Measurements from ENCODE around the gene ZFTA.
"Not testable (repeated sequence)": the region's sequence is repeated elsewhere in the genome, so short reads cannot be mapped to it uniquely, and the experiment has no call there.

Gene ZFTA

DNA sequence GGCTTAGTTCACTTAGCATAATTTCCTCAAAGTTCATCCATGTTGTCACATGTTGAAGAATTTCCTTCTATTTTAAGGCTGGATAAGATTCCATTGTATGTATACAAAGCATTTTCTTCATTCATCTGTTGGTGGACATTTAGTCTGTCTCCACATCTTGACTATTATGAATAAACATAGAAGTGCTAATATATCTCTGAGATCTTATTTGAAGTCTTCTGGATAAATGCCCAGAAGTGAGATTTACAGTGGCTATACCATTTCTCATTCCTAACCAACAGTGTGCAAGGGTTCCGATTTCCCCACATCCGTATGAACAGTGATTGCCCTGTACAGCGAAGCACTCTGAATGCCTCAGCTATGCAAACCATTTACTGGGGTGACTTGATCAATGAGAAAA, 6.6 kb upstream of the ZFTA start:
- no peak for DNase-seq (ENCODE audit: low read depth)

GRCh38 chr11:63771741-63772318, 3.3 kb upstream of the ZFTA start:
- not testable (repeated sequence) for DNase-seq (ENCODE audit: low read depth)

GRCh38 chr11:63770763-63771162, 2.2 kb upstream of the ZFTA start:
- DNase-seq (ENCODE audit: low read depth), result no peak

- DNase-seq (ENCODE audit: low read depth), result no peak
These were observed 1.3 kb upstream of the ZFTA start for GRCh38 chr11:63769714-63770455.

DNA sequence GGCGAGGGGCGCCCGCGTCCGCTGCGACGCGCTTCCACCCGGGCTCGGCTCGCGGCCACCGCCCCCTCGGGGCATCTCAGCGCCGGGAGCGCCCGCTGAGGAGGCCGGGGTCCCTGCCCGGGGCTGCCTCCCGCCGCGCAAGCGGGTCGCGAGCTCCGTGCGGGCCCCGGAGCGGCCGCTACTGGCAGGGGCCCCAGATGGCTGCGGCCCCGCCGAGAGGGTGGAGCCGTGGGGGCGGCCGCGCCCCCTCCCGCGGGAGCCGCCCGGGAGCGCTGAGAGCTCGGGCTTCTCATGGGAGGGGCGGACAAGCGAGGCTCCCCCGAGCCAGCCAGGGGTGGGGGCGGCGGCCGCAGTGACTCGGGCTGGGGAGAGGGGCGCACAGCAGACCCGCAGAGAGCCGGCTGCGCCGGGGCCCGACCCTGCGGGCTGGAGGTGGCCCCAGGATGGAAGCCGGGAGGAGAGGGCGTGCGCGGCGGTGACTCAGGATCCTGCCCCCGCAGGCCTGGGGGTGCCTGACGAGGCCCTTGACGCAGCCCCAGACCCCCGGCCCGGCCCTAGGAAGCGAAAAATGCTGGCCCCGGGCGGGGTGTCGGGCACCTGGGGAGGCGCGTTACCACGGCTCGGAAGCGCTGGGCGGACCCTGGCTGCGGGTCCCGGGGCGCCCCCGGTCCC, 603 bp upstream of the ZFTA start:
- DNase-seq (ENCODE audit: low read depth), result no peak

GRCh38 chr11:63767565-63768236, 874 bp downstream of the ZFTA start:
- no peak for DNase-seq (ENCODE audit: low read depth)

GRCh38 chr11:63767267-63767564, 1.4 kb downstream of the ZFTA start:
- DNase-seq (ENCODE audit: low read depth), result no peak

- DNase-seq (ENCODE audit: low read depth), result no peak
These were observed 1.9 kb downstream of the ZFTA start for GRCh38 chr11:63766531-63767235.

DNA sequence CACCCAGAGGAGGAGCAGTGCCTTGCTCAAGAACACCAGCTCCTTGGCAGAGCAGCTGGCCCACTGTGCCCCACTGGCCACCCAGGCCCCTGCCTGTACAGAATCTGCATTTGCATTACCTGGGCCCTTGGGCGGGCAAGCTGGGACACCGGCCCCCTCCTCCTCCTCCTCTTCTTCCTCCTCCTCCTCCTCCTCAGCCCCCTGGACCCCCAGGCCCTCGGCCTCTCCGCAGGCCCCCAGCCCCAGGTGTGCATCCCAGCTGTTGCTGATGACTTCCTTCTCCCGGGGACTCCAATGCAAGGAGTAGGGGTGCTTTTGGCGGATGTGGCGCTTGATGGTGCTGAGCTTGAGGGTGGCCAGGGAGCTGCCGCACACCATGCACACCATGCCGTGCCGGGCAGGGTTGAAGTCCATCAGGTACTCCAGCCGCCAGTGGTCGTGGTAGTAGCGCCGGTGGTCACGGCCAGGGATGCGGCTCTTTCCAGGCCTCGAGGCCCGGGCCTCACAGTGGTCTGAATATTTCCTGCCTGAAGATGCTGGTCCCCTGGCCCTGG, 2.8 kb downstream of the ZFTA start:
- no peak for DNase-seq (ENCODE audit: low read depth)

DNA sequence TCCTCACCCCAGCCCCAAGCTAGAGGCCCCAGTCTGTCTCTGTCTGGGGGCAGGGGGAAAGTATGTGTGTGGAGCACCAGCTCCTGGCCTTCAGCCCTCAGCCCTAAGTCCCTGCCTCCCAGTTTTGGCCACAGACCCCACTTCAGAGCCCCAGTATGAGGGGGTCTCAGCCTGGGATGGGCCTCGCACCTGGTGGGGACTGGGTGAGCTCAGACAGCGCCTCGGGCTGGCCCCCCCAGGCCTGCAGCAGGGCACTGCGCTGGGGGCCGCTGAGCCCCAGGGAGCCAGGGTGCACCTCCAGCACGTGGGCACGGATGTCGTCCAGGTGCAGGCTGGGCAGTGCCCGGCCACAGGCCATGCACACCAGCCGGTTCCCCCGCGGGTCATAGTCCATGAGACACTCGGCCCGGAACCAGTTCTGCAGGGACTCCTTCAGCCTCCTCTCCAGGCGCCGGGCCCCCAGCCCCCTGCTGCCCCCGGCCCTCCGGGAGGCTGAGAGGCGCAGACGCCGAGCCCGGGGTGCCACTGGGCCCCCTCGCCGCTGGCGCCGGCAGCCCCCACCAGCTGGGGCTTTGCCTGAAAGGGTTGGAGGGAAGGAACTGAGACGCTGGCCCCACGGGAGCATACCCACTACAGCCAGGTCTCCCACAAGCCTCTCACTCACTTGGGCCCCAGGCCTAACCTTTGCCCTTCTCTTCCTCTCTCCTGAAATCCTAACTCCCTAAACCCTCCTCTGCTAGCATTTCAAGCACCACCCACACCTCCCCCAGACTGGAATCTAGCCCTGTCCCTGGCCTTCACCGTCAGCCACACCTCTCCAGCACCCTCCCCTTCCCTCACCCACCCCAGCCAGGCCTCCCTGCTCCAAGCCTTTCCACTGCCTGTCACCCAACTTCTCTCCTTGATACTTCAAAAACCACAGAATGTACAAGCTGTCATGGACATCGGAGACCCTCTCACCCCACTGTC, 3.6 kb downstream of the ZFTA start:
- no peak for DNase-seq (ENCODE audit: low read depth)

- no peak for DNase-seq (ENCODE audit: low read depth)
These were observed 4.3 kb downstream of the ZFTA start for GRCh38 chr11:63764340-63764678.

GRCh38 chr11:63763496-63764339, 4.9 kb downstream of the ZFTA start:
- no peak for DNase-seq (ENCODE audit: low read depth)

DNA sequence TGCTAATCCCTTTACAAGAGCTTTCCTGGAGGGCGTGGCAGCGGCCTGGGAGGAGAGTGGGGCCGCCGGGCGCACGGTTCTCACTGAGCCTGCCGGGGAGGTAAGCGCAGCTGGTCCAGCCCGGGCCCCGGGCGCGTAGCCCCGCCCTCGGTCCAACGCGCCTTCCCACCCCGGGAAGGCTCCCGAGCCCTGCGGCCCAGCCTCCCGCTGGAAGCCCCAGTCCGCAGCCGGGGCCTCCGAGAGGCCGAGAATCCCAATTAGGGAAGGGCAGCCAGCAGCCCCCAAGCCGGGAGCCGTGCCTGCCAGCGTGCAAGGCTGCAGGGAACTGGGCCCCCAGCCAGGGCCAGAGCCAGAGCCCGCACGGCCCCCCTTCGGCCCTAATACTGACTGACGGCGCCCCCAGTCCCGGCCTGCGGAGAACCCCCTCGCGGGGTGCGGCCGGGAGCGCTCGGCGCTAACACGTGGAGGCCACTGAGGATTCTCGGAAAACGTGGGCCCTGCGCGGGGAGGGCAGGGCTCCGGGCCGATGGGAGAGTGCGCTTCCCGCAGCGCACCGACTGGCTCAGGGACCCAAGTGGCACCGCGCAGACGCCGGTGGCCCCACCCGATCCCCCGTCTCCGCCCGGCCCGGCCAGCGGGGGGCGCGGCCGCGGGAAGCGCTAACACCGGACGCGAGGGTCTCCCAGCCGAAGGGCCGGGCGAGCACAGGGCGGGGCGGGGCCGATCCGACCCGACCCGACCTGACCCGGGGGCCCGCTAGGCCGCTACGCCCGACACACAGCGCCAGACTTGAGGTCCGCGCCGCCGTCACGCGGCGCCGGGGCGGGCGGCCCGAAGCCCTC, 5.7 kb downstream of the ZFTA start:
- no peak for DNase-seq (ENCODE audit: low read depth)

- no peak for DNase-seq (ENCODE audit: low read depth)
These were observed 6.5 kb downstream of the ZFTA start for GRCh38 chr11:63761931-63762653.

DNA sequence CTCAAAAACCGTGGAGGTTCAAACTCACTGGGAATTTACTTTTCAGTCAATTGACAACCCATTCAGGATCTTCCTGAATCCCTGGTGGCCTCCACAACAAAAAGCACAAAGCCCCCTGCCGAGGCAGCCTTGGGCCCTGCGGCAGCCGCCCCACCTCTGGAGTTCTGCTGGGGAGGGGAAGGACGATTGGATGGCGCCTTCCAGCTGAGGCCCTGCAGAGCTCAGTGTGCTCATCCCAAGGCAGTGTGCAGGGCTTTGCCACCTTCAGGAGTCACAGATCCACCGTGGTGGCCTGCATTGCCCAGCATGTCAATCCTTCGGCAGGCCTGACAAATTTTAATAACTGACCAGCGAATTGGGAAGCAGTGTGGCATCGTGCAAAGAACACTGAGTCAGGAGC, 7.4 kb downstream of the ZFTA start:
- no peak for DNase-seq (ENCODE audit: low read depth)

- DNase-seq (ENCODE audit: low read depth), result no peak
These were observed 8.0 kb downstream of the ZFTA start for GRCh38 chr11:63760487-63761079.

- DNase-seq (ENCODE audit: low read depth), result no peak
These were observed 11.4 kb downstream of the ZFTA start for GRCh38 chr11:63756919-63757761.
